Muscle of leg (tissue), 11 donors: ENCODE results near the gene OSER1. TPM values are rescaled to one million over a fixed set of nuclear protein-coding genes. Genes with fewer than 3 reads are reported as not detected.

ENCODE experiments used
- DNase-seq: peaks from one replicate; pipeline ENCODE4 v3.0.0; 2013
- H3K27ac ChIP-seq: one replicate; pipeline ENCODE4 v1.5.1; 2013; ENCODE audit warnings: mild to moderate bottlenecking, low read length, control low read depth
- H3K27me3 ChIP-seq: one replicate; pipeline ENCODE4 v1.6.1; 2013; ENCODE audit warnings: low read length; ENCODE audit not compliant: control insufficient read depth, insufficient read depth
- H3K36me3 ChIP-seq: one replicate; pipeline ENCODE4 v1.6.1; 2013; ENCODE audit warnings: low read length; ENCODE audit not compliant: control insufficient read depth, insufficient read depth
- H3K4me1 ChIP-seq: one replicate; pipeline ENCODE4 v1.6.1; 2013; ENCODE audit warnings: low read length; ENCODE audit not compliant: control insufficient read depth, insufficient read depth
- H3K4me3 ChIP-seq: one replicate; pipeline ENCODE4 v1.5.1; 2013; ENCODE audit warnings: low read length, control low read depth
- H3K9me3 ChIP-seq: replicated peaks from 2 replicates; pipeline ENCODE4 v1.6.1; 2013; ENCODE audit warnings: low read depth, low read length; ENCODE audit not compliant: control insufficient read depth
- WGBS: methylation state at CpG from one replicate; pipeline ENCODE4 v1.1.5; 2013; ENCODE audit warnings: missing lambda C conversion rate; ENCODE audit not compliant: insufficient coverage; 5-methylcytosine and 5-hydroxymethylcytosine counted together
- polyA plus RNA-seq, 8 donors: library from polyadenylated mRNA; unstranded; fragments of 120-200 nt; gene quantifications; one replicate each; pipeline versions ENCODE4 v1.2.1 to v1.2.3, GENCODE V29; 2013; ENCODE audit warnings: inconsistent platforms in 1 of 8, low replicate concordance in 1 of 8; ENCODE audit not compliant: insufficient read length in 8 of 8, insufficient read depth in 1 of 8
- total RNA-seq: library from RNA; stranded (reverse); fragments of 120-200 nt; gene quantifications from one replicate; pipeline ENCODE4 v1.2.4, GENCODE V29; 2013

The OSER1 gene
- total and polyA plus RNA-seq, 9 donors = 24.3 to 31.0 (median 27.4) TPM

- peak overlapping the region; percentile 66 for H3K27ac ChIP-seq
- H3K27me3 ChIP-seq = no peaks in the 10 kb centered on the region
- no peak for DNase-seq
- H3K4me1 ChIP-seq = peaks cover 68% of the 10 kb centered on the region
- H3K9me3 ChIP-seq = no peaks in the 10 kb centered on the region
- peaks cover 3% of the 10 kb centered on the region for H3K36me3 ChIP-seq
- WGBS = 49% methylated on average over 2 of the region's 6 CpGs
- no peak overlapping the region for H3K4me3 ChIP-seq
Observed at GRCh38 chr20:44171775-44172571, 38.6 kb downstream of the OSER1 start.

DNA sequence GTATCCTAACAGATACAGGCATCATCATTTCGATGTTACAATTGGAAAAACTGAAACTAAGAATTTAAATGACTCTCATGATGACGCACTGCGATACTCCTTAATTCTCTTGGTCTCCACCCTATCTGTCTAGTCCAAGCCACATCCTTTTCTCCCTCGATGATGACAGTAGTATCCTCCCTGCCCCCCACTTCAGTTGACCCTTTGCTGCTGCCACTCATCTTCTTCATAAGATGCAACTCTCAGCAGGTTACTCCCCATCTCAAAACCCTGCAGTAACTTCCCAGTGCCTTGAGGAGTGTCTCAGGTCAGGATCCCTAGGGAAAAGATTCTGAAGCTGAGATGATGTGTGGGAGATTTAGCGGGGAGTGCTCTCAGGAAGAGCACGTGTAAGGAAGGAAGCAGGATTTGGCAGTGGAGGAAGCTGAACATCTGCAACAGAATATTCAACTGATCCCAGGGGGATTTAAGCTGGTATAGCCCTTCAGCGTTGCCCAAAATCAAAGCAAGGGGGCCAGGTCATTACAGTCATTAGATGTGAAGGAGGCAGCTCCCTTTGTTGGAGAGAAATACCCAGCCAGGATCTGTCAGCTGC lies 39.7 kb downstream of the OSER1 start:
- H3K27ac ChIP-seq = peak overlapping the region; percentile 66
- H3K36me3 ChIP-seq = peaks cover 3% of the 10 kb centered on the region
- no peak for DNase-seq
- H3K4me1 ChIP-seq = peaks cover 68% of the 10 kb centered on the region
- WGBS = 27% methylated on average over 7 of the region's 7 CpGs
- no peak overlapping the region for H3K4me3 ChIP-seq
- no peaks in the 10 kb centered on the region for H3K27me3 ChIP-seq
- H3K9me3 ChIP-seq = no peaks in the 10 kb centered on the region

DNA sequence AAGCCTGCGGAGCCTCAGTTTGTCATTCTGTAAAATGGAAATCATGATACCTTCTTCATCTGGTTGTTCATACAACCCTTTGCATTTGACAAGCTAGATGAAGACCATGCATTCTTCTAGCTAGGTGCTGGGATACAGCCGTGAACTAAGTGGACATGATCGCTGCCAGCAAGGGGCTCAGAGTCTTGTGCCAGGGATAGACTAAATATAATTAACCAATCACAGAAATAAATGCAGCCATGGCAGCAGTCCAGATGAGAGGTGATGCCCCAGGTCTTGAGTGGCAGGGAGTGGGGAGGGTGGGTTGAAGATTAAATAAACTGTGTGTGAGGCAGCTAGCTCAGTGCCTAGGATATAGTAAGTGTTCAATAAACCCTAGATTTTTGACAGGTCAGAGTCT lies 42.8 kb downstream of the OSER1 start:
- no CpG with 5 or more reads among the region's 3 CpGs for WGBS

GRCh38 chr20:44166477-44166876 lies 44.1 kb downstream of the OSER1 start:
- 0% methylated on average over 2 of the region's 4 CpGs for WGBS
- peak; percentile 72 for DNase-seq
- H3K4me1 ChIP-seq = peaks cover 44% of the 10 kb centered on the region
- H3K27me3 ChIP-seq = no peaks in the 10 kb centered on the region
- H3K4me3 ChIP-seq = no peak overlapping the region
- no peaks in the 10 kb centered on the region for H3K9me3 ChIP-seq
- peak overlapping the region; percentile 81 for H3K27ac ChIP-seq
- H3K36me3 ChIP-seq = peaks cover 8% of the 10 kb centered on the region

More for the DNA sequence above, 42.8 kb downstream of the OSER1 start:
- Histone ChIP-seq H3K27ac (peak overlapping the region; percentile 55), H3K4me1 (peaks cover 56% of the 10 kb centered on the region), H3K36me3 (peaks cover 11% of the 10 kb centered on the region), H3K27me3 (no peaks in the 10 kb centered on the region), H3K4me3 (no peak overlapping the region), H3K9me3 (no peaks in the 10 kb centered on the region)
- no peak for DNase-seq

DNA sequence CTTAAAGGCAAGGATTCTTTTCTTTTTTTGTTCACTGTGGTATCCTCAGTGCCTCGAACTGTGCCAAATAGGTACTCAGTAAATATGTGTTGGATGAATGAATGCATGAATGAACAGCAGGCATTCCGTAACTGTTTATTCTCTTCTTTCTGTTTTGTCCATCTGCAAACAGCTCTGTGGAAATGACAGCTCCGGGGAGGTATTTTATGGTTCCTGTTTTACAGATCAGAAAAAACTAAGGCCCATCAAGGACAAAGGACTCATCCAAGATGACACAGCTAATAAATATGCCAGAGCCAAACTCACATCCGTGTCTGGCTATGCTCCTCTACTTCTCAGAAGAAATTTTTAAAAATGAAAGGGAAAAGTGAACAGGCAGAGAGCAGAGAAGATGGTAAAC lies 44.6 kb downstream of the OSER1 start:
- Histone ChIP-seq H3K9me3 (no peaks in the 10 kb centered on the region), H3K4me3 (no peak overlapping the region), H3K36me3 (peaks cover 11% of the 10 kb centered on the region), H3K27me3 (no peaks in the 10 kb centered on the region), H3K27ac (peak overlapping the region; percentile 81), H3K4me1 (peaks cover 39% of the 10 kb centered on the region)
- no CpG with 5 or more reads among the region's 4 CpGs for WGBS
- DNase-seq = no peak

GRCh38 chr20:44160133-44160532 lies 50.4 kb downstream of the OSER1 start:
- Histone ChIP-seq H3K36me3 (peaks cover 43% of the 10 kb centered on the region), H3K4me1 (peaks cover 8% of the 10 kb centered on the region), H3K9me3 (no peaks in the 10 kb centered on the region), H3K4me3 (no peak overlapping the region), H3K27me3 (no peaks in the 10 kb centered on the region), H3K27ac (no peak overlapping the region)
- 43% methylated on average over 56 of the region's 56 CpGs for WGBS
- no peak for DNase-seq

DNA sequence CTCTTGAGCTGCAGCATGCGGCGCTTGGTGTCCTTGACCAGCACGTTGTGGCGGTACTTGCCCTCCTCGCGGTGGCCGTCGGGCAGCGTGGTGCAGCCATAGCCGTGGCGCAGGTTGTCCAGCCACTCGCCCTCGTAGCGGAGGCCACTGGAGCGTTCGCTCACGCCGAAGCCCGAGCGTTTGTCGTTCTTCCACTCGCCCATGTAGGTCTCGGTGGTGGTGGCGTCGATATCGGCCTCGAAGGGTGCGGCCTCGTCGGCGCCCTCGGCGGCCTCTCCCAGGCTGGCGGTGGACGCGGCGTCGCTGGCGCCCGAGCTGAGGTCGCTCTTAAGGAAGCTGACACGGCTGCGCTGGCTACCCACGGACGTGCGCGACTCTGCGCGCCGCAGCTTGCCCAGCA lies 50.9 kb downstream of the OSER1 start:
- H3K36me3 ChIP-seq = peaks cover 46% of the 10 kb centered on the region
- WGBS = 70% methylated on average over 50 of the region's 50 CpGs
- no peak for DNase-seq
- no peak overlapping the region for H3K27ac ChIP-seq
- H3K9me3 ChIP-seq = no peaks in the 10 kb centered on the region
- no peak overlapping the region for H3K4me3 ChIP-seq
- peaks cover 12% of the 10 kb centered on the region for H3K4me1 ChIP-seq
- no peaks in the 10 kb centered on the region for H3K27me3 ChIP-seq

GRCh38 chr20:44159125-44159524 lies 51.4 kb downstream of the OSER1 start:
- Histone ChIP-seq H3K27ac (no peak overlapping the region), H3K4me3 (no peak overlapping the region), H3K9me3 (no peaks in the 10 kb centered on the region), H3K4me1 (peaks cover 15% of the 10 kb centered on the region), H3K27me3 (no peaks in the 10 kb centered on the region), H3K36me3 (peaks cover 46% of the 10 kb centered on the region)
- DNase-seq = no peak
- WGBS = 100% methylated on average over 1 of the region's 2 CpGs

DNA sequence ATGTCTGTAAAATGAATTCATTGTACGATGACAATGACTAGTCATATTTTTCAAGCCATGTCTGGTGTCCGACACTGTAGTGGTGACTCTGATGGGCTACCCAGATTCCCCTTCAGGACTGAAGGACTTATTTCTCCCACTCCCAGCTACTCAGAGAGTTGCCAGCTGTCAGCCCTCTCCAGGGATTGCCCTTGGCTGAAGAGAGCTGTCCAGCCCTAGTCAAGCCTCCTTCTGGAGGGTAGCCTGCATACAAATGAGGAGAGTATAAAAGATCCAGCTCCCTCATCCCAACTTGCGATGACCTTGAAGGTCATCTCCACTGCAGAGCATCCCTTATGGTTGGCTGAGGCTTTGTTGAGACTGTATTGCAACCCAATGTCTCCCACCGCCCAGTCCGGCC lies 53.5 kb downstream of the OSER1 start:
- Histone ChIP-seq H3K36me3 (peaks cover 45% of the 10 kb centered on the region), H3K4me1 (peaks cover 23% of the 10 kb centered on the region), H3K27ac (peak overlapping the region; percentile 59), H3K9me3 (no peaks in the 10 kb centered on the region), H3K27me3 (no peaks in the 10 kb centered on the region), H3K4me3 (no peak overlapping the region)
- 80% methylated on average over 4 of the region's 5 CpGs for WGBS
- no peak for DNase-seq

DNA sequence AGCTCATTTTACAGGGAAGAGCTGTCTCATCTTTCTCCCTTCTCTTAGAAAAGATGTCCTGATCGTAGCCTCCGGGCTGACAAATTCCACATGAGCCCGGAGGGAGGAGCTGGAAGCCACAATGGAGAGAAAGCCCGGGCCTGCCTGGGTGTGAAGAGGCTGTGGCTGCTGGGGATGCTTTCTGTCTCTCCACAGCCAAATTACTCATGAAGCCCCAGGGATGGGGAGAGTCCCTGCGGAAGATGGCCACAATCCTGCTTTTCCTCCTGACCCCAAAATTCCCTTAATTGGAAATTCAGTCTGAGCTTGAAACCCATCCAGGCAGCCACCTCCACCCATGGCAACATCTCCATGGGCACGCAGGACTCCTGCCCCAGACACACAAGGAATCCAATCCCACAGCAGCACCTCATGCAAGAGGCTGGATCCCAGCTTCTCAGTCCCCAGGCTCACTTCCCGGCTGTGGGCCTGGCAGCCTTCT lies 56.0 kb downstream of the OSER1 start:
- no peaks in the 10 kb centered on the region for H3K27me3 ChIP-seq
- WGBS = 50% methylated on average over 1 of the region's 7 CpGs
- peak overlapping the region; percentile 31 for H3K27ac ChIP-seq
- H3K4me3 ChIP-seq = no peak overlapping the region
- peaks cover 44% of the 10 kb centered on the region for H3K36me3 ChIP-seq
- no peaks in the 10 kb centered on the region for H3K9me3 ChIP-seq
- peaks cover 31% of the 10 kb centered on the region for H3K4me1 ChIP-seq
- DNase-seq = no peak
